ENCODE measurements around the gene GALNT12.

Gene GALNT12

DNA sequence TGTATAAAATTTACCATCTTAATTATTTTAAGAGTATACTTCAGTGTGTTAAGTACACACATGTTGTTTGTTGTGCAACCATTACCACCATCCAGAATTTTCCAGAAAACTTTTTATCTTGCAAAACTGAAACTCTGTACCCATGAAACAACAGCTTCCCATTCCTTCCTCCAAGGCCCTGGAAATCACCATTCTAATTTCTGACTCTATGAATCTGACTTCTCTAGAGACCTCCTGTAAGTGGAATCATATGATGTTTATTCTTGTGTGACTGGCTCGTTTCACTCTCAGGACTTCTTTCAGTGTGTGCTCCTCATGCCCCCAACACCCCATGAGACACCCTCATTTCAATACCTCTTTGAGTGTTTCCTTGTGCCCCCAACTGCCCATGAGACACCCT is 75.8 kb downstream of the GALNT12 start:
- ChIA-PET POLR2A (no interaction called here), CTCF (no interaction called here)
- DNase-seq (ENCODE audit: low read depth, low spot score), result no peak
- TF ChIP-seq, protein P1, sequence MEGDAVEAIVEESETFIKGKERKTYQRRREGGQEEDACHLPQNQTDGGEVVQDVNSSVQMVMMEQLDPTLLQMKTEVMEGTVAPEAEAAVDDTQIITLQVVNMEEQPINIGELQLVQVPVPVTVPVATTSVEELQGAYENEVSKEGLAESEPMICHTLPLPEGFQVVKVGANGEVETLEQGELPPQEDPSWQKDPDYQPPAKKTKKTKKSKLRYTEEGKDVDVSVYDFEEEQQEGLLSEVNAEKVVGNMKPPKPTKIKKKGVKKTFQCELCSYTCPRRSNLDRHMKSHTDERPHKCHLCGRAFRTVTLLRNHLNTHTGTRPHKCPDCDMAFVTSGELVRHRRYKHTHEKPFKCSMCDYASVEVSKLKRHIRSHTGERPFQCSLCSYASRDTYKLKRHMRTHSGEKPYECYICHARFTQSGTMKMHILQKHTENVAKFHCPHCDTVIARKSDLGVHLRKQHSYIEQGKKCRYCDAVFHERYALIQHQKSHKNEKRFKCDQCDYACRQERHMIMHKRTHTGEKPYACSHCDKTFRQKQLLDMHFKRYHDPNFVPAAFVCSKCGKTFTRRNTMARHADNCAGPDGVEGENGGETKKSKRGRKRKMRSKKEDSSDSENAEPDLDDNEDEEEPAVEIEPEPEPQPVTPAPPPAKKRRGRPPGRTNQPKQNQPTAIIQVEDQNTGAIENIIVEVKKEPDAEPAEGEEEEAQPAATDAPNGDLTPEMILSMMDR (IDR thresholded peaks at IDR 0.05; ENCODE audit: insufficient read depth, low read length, missing control alignments), result no peak
- no peak overlapping the region for H3K4me3 ChIP-seq (ENCODE audit: low read depth, low read length)

DNA sequence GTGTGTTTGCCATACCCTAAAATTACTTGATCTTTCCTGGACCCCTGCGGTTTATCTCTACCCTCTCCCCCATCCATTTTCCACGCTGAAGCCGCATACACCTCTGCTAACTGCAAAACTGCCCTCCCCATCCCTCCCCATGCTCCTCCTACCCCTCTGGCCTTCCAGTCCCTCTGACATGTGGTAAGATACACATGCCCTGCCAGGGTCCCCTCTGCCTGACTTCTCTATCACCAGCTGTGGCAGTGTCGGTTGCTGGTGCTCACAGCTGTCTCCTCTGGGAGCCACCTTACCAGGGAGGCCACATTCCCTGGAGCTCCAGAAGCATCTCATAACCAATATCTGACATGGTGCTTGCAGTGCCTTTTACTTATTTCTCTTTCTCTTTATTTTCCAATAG is 77.4 kb downstream of the GALNT12 start:
- no peak overlapping the region for H3K4me3 ChIP-seq (ENCODE audit: low read depth, low read length)
- DNase-seq (ENCODE audit: low read depth, low spot score), result no peak
- TF ChIP-seq, protein P1 (IDR thresholded peaks at IDR 0.05; ENCODE audit: insufficient read depth, low read length, missing control alignments), result no peak
- ChIA-PET CTCF (no interaction called here), POLR2A (no interaction called here)

DNA sequence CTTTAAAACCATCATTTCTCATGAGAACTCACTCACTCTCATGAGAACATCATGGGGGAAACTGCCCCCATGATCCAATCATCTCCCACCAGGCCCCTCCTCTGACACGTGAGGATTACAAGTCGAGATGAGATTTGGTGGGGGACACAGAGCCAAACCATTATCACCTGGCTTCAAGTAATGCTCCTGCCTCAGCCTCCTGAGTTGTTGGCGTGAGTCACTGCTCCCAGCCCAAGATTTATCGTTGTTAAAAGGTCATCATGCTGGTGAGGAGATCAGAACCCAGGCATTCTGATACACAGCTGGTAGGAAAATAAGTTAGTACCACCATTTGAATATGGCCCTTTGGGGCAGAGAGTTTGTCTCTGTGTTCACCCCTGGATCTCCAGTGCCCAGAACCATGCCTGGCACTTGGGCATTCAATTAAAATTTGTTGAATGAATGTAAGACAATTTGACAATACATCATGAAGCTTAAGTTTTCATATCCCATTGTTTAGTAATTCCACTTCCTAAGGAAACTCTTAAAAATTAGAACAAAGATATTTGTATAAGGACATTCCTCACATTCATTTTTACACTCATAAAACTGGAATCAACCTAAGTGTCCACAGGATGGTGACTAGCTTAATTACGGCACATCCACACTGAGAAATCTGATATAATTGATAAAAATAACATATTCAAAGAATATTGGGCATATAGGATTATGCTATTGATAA is 78.3 kb downstream of the GALNT12 start:
- ChIA-PET CTCF (interaction anchor here (0.8 to 1.7 kb wide), 2 partner anchors 113 to 299 kb away, joined by 3 to 6 read pairs; no protein-coding TSS in a partner anchor), POLR2A (no interaction called here)
- TF ChIP-seq, protein P1 (IDR thresholded peaks at IDR 0.05; ENCODE audit: insufficient read depth, low read length, missing control alignments), result no peak
- H3K4me3 ChIP-seq (ENCODE audit: low read depth, low read length), result no peak overlapping the region
- no peak for DNase-seq (ENCODE audit: low read depth, low spot score)

DNA sequence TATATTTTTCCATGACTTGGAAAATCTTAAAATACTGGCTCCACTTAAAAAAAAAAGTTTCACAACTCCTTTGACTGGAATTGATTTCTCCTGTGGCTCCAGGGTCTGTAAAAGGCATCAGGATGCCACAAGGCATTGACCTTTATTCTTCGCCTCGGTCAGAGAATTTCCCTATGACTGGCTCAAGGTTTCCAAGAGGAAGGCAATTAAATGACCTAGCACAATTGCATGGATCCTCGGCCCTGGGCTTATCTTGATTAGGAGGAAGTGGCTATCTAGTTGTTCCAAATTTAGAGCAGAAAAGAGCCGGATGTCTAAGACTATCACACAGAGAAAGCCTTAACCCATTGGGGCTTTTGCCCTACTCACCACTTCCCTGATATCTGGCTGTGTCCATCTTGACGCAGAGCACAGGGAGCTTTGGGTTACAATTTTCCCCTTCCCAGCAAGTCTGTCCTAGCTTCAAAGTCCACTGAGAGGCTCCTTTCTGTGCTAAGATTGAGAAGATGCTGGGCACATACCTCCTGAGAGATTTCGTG is 79.3 kb downstream of the GALNT12 start:
- ChIA-PET POLR2A (no interaction called here), CTCF (interaction anchor here (0.9 to 1.7 kb wide), 2 partner anchors 88 to 112 kb away, joined by 3 to 6 read pairs; no protein-coding TSS in a partner anchor)
- DNase-seq (ENCODE audit: low read depth, low spot score), result no peak
- no peak overlapping the region for H3K4me3 ChIP-seq (ENCODE audit: low read depth, low read length)
- TF ChIP-seq, protein P1 (IDR thresholded peaks at IDR 0.05; ENCODE audit: insufficient read depth, low read length, missing control alignments), result no peak

DNA sequence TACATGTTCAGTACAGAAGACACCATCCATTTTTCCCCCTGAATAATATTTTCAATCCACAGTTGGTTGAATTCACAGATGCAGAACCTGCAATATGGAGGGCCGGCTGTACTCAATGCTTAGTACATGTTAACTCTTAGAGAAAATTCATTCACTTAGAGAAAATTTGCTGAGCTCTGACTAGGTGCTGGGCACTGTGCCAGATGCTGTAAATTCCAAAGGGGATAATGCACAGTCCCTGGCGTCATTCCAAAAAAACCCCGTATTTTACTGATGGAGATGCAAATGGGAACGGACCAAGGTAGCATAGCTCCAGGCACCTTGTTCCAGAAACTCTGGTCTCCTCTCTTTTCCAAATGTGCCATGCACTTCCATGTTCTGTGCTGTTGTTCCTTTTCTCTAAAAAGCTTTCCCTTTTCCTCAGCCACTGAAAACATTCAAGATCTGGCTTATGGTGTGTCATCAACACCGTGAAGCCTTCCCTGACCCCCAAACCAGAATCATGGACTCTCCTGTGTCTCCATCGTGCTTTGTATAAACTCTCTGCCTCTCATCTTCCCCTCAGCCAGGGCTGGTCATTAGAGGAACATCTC is 80.5 kb downstream of the GALNT12 start:
- POLR2A ChIA-PET, result no interaction called here
- DNase-seq (ENCODE audit: low read depth, low spot score), result no peak
- TF ChIP-seq, protein P1 (IDR thresholded peaks at IDR 0.05; ENCODE audit: insufficient read depth, low read length, missing control alignments), result no peak
- CTCF ChIA-PET, result interaction anchor here (0.7 kb wide), 1 partner anchor 112 kb away, joined by 4 read pairs; no protein-coding TSS in a partner anchor
- H3K4me3 ChIP-seq (ENCODE audit: low read depth, low read length), result no peak overlapping the region

DNA sequence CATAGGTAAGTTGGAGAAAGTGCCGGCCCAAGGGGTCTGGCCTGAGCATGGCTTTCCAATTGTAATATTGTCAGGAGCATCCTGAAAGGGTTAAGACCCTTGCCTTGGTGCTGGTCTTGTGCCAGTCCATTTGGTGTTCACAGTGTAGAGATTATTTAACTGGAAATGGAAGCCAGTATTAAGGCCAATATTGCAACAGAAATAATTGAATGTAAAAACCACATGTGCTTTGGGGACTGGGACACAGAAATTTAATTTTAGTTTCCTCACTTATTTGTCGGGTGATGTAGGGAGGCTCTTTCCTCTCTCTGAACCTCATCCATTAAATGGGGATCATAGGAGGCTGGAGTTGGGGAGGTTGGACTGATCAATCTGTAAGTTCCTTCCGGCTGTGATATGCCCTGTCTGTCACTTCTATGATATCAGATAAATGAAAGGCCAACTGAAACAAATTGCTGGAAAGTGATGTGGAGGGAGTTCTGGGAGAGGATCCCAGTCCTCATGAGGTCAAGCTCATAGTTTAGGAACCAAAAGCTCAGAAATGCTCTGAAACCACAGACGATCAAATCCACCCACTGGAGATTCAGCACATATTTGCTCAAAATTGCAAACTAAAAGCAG is 81.4 kb downstream of the GALNT12 start:
- DNase-seq (ENCODE audit: low read depth, low spot score), result no peak
- CTCF ChIA-PET, result no interaction called here
- POLR2A ChIA-PET, result no interaction called here
- no peak overlapping the region for H3K4me3 ChIP-seq (ENCODE audit: low read depth, low read length)
- TF ChIP-seq, protein P1 (IDR thresholded peaks at IDR 0.05; ENCODE audit: insufficient read depth, low read length, missing control alignments), result no peak

Measured in AG04449 (cell line).